H1 (cell line): ENCODE measurements around the gene CTNND2. TPM values are rescaled to one million over a fixed set of nuclear protein-coding genes. Genes with fewer than 3 reads are reported as not detected.

ENCODE experiments used
- CTCF ChIA-PET: fragments of 300-600 bp; sonication (Branson Sonifier 250); formaldehyde crosslinking; loops from one replicate; lab custom pipeline; 2021; ENCODE audit not compliant: partially characterized antibody; lab: Charles Lee
- POLR2A ChIA-PET: fragments of 300-600 bp; sonication (Branson Sonifier 250); formaldehyde crosslinking; loops from one replicate; lab custom pipeline; 2021; ENCODE audit warnings: inconsistent platforms; ENCODE audit not compliant: partially characterized antibody; lab: Charles Lee
- DNase-seq, 2 experiments: peaks; one replicate each; pipeline versions ENCODE4 v3.0.0 to v3.0.0-alpha.2; 2010 to 2022; ENCODE audit warnings: low spot score in 2 of 2, low read depth in 1 of 2, mixed read lengths in 1 of 2
- FAIRE-seq: peaks from 2 replicates; lab custom pipeline; 2011; peaks lifted over from hg19 to GRCh38; lab: Jason Lieb, UNC
- H2AFZ ChIP-seq: 2 replicates; pipeline ENCODE4 v1.8.1; 2012; ENCODE audit warnings: low read length, inconsistent platforms
- H2AK5ac ChIP-seq: 2 replicates; pipeline ENCODE4 v1.6.1; 2013; ENCODE audit warnings: low read depth, low read length
- H2BK120ac ChIP-seq: replicated peaks from 2 replicates; pipeline ENCODE3; 2013; ENCODE audit warnings: low read depth, low read length, inconsistent platforms
- H2BK12ac ChIP-seq: 2 replicates; pipeline ENCODE4 v1.6.1; 2013; ENCODE audit warnings: low read depth, low read length
- H2BK15ac ChIP-seq: 2 replicates; pipeline ENCODE4 v1.6.1; 2013; ENCODE audit warnings: low read length
- H2BK20ac ChIP-seq: 2 replicates; pipeline ENCODE4 v1.6.1; 2013; ENCODE audit warnings: low read length
- H2BK5ac ChIP-seq: 2 replicates; pipeline ENCODE4 v1.6.1; 2013; ENCODE audit warnings: low read depth, low read length
- H3K14ac ChIP-seq: 2 replicates; pipeline ENCODE4 v1.6.1; 2013; ENCODE audit warnings: inconsistent platforms; ENCODE audit not compliant: insufficient read length
- H3K18ac ChIP-seq: 2 replicates; pipeline ENCODE4 v1.6.1; 2013; ENCODE audit warnings: low read length; ENCODE audit errors: extremely low read depth
- H3K23ac ChIP-seq: 2 replicates; pipeline ENCODE4 v1.6.1; 2013; ENCODE audit warnings: inconsistent platforms; ENCODE audit not compliant: insufficient read length
- H3K23me2 ChIP-seq: 2 replicates; pipeline ENCODE4 v1.6.1; 2013; ENCODE audit warnings: low read depth, low read length
- H3K27ac ChIP-seq: 2 replicates; pipeline ENCODE4 v1.6.1; 2011; ENCODE audit warnings: low read depth, low read length, inconsistent platforms
- H3K27me3 ChIP-seq, 4 experiments: replicated peaks in 1 of 4; 1 replicate in 1 of 4; 2 replicates in 3 of 4; pipeline versions ENCODE4 v1.6.1 to v1.8.1; 2011 to 2013; ENCODE audit warnings: low read length in 3 of 4, mild to moderate bottlenecking in 3 of 4, inconsistent platforms in 2 of 4, mixed read lengths in 2 of 4, moderate library complexity in 1 of 4; ENCODE audit not compliant: control insufficient read depth in 3 of 4, insufficient read depth in 3 of 4; ENCODE audit errors: extremely low read depth in 1 of 4
- H3K36me3 ChIP-seq, 4 experiments: 2 replicates each; pipeline versions ENCODE4 v1.6.1 to v1.8.1; 2011 to 2013; ENCODE audit warnings: mild to moderate bottlenecking in 4 of 4, low read length in 3 of 4, moderate library complexity in 2 of 4, control low read depth in 1 of 4, inconsistent platforms in 1 of 4; ENCODE audit not compliant: insufficient read depth in 4 of 4, control insufficient read depth in 2 of 4
- H3K4ac ChIP-seq: replicated peaks from 2 replicates; pipeline ENCODE3; 2013; ENCODE audit warnings: low read length, low read depth, mixed read lengths, inconsistent platforms; ENCODE audit not compliant: insufficient read length
- H3K4me1 ChIP-seq, 4 experiments: replicated peaks in 1 of 4; 1 replicate in 1 of 4; 2 replicates in 3 of 4; pipeline versions ENCODE4 v1.6.1 to v1.8.1; 2011 to 2013; ENCODE audit warnings: low read length in 3 of 4, inconsistent platforms in 2 of 4, mixed read lengths in 1 of 4; ENCODE audit not compliant: insufficient read depth in 4 of 4, control insufficient read depth in 3 of 4
- H3K4me2 ChIP-seq, 2 experiments: 2 replicates each; pipeline versions ENCODE4 v1.6.1 to v1.8.1; 2011 to 2013; ENCODE audit warnings: low read depth in 2 of 2, low read length in 2 of 2, control low read depth in 1 of 2, inconsistent platforms in 1 of 2, mild to moderate bottlenecking in 1 of 2; ENCODE audit not compliant: insufficient read depth in 1 of 2
- H3K4me3 ChIP-seq, 4 experiments: fragments of 200-600, 300-600 bp in 1 of 4; sonication (generic), shearing (Covaris generic), sonication (Bioruptor Twin) in 1 of 4; 2 replicates each; pipeline versions ENCODE4 v1.5.1 to v1.8.1; 2011 to 2016; ENCODE audit warnings: low read length in 4 of 4, low read depth in 3 of 4, control low read depth in 2 of 4, inconsistent platforms in 2 of 4, mild to moderate bottlenecking in 2 of 4, mixed read lengths in 1 of 4, moderate library complexity in 1 of 4; ENCODE audit not compliant: insufficient read depth in 2 of 4; ENCODE audit errors: extremely low read depth in 1 of 4
- H3K56ac ChIP-seq: replicated peaks from 2 replicates; pipeline ENCODE3; 2013; ENCODE audit warnings: low read depth, mild to moderate bottlenecking, mixed read lengths, low read length, inconsistent platforms; ENCODE audit not compliant: insufficient read length
- H3K79me1 ChIP-seq: 2 replicates; pipeline ENCODE4 v1.6.1; 2013; ENCODE audit warnings: low read depth, low read length, control low read depth
- H3K79me2 ChIP-seq, 2 experiments: 2 replicates each; pipeline versions ENCODE4 v1.6.1 to v1.8.1; 2012 to 2013; ENCODE audit warnings: low read length in 2 of 2, mild to moderate bottlenecking in 2 of 2, inconsistent platforms in 1 of 2; ENCODE audit not compliant: insufficient read depth in 2 of 2, control insufficient read depth in 1 of 2
- H3K9ac ChIP-seq, 4 experiments: replicated peaks in 1 of 4; 1 replicate in 1 of 4; 2 replicates in 3 of 4; pipeline versions ENCODE4 v1.6.1 to v1.8.1; 2011 to 2013; ENCODE audit warnings: low read depth in 3 of 4, low read length in 3 of 4, control low read depth in 2 of 4, mild to moderate bottlenecking in 2 of 4, moderate library complexity in 2 of 4, inconsistent platforms in 1 of 4; ENCODE audit errors: extremely low read depth in 1 of 4
- H3K9me3 ChIP-seq, 2 experiments: 2 replicates each; pipeline versions ENCODE4 v1.6.1 to v1.8.1; 2012 to 2013; ENCODE audit warnings: mild to moderate bottlenecking in 2 of 2, moderate library complexity in 2 of 2, control low read depth in 1 of 2, inconsistent platforms in 1 of 2, low read depth in 1 of 2, low read length in 1 of 2, mixed read lengths in 1 of 2; ENCODE audit not compliant: insufficient read depth in 2 of 2
- H4K20me1 ChIP-seq, 2 experiments: replicated peaks in 1 of 2; 2 replicates each; pipeline versions ENCODE3 to v1.8.1; 2011 to 2013; ENCODE audit warnings: inconsistent platforms in 2 of 2, low read length in 2 of 2, mild to moderate bottlenecking in 1 of 2; ENCODE audit not compliant: insufficient read depth in 2 of 2, control insufficient read depth in 1 of 2
- H4K5ac ChIP-seq: 2 replicates; pipeline ENCODE4 v1.6.1; 2013; ENCODE audit warnings: low read length, low read depth, mixed read lengths, inconsistent platforms; ENCODE audit not compliant: insufficient read length
- H4K8ac ChIP-seq: 2 replicates; pipeline ENCODE4 v1.8.0; 2013; ENCODE audit warnings: mild to moderate bottlenecking, moderate library complexity, low read length, inconsistent platforms; ENCODE audit not compliant: insufficient read depth; ENCODE audit errors: extremely low read depth
- H4K91ac ChIP-seq: replicated peaks from 2 replicates; pipeline ENCODE3; 2013; ENCODE audit warnings: low read length, mixed read lengths, inconsistent platforms; ENCODE audit not compliant: insufficient read length
- ASH2L ChIP-seq: fragments of 200-600, 300-600 bp; sonication (generic); IDR thresholded peaks from one replicate; pipeline ENCODE4 v1.7.1; 2017; ENCODE audit warnings: low read length
- CEBPB ChIP-seq: IDR thresholded peaks from 2 replicates; pipeline ENCODE4 v1.6.1; 2012; ENCODE audit warnings: low read depth, low read length
- CREB1 ChIP-seq: IDR thresholded peaks from 2 replicates; pipeline ENCODE4 v1.6.1; 2012; ENCODE audit warnings: inconsistent platforms
- HDAC6 ChIP-seq: IDR thresholded peaks from one replicate; pipeline ENCODE4 v1.7.1; 2012; ENCODE audit warnings: low read depth, mild to moderate bottlenecking, inconsistent platforms, low read length, moderate library complexity
- NANOG ChIP-seq: IDR thresholded peaks from 2 replicates; pipeline ENCODE4 v1.6.1; 2011; ENCODE audit warnings: low read length, low read depth, mild to moderate bottlenecking, inconsistent platforms; ENCODE audit not compliant: insufficient read depth, poor library complexity, severe bottlenecking
- NRF1 ChIP-seq: IDR thresholded peaks from 2 replicates; pipeline ENCODE4 v1.6.1; 2011; ENCODE audit warnings: mild to moderate bottlenecking, low read depth, low read length, improper control_type of control experiment
- PHF8 ChIP-seq: fragments of 200-600 bp; sonication (generic); conservative IDR thresholded peaks from 2 replicates; pipeline ENCODE4 v1.7.1; 2012; ENCODE audit warnings: low read depth, mild to moderate bottlenecking, inconsistent platforms, low read length, moderate library complexity
- POLR2AphosphoS5 ChIP-seq: IDR thresholded peaks from 2 replicates; pipeline ENCODE4 v1.6.1; 2011; ENCODE audit warnings: low read depth, low read length
- RFX5 ChIP-seq: IDR thresholded peaks from 2 replicates; pipeline ENCODE4 v1.6.1; 2011; ENCODE audit warnings: low read depth, low read length, improper control_type of control experiment, borderline replicate concordance
- YY1 ChIP-seq: IDR thresholded peaks from 2 replicates; pipeline ENCODE4 v1.6.1; 2011; ENCODE audit warnings: low read depth, mild to moderate bottlenecking, low read length
- WGBS, 2 experiments: shearing (Covaris generic) in 1 of 2; methylation state at CpG; one replicate each; pipeline versions ENCODE4 v1.1.6 to v1.1.7; 2013 to 2015; ENCODE audit warnings: low lambda C conversion rate in 2 of 2, mixed read lengths in 2 of 2, inconsistent platforms in 1 of 2, low coverage in 1 of 2, missing lambda C conversion rate in 1 of 2; ENCODE audit not compliant: insufficient replicate concordance in 2 of 2, insufficient coverage in 1 of 2, insufficient read length in 1 of 2; ENCODE audit errors: extremely low coverage in 1 of 2, missing lambda C conversion rate in 1 of 2; 5-methylcytosine and 5-hydroxymethylcytosine counted together
- polyA plus RNA-seq, 7 experiments: library from polyadenylated mRNA; depleted of rRNA in 3 of 7; stranded (reverse) in 5 of 7; unstranded in 2 of 7; fragments of >200 nt in 5 of 7; fragments of 200-250 nt in 2 of 7; gene quantifications; 1 replicate in 5 of 7; 2 replicates in 1 of 7; 4 replicates in 1 of 7; pipeline versions ENCODE4 v1.2.1 to v1.2.3, GENCODE V29; 2011 to 2013; ENCODE audit warnings: missing spikeins in 2 of 7, mixed read lengths in 2 of 7
- total RNA-seq: library from RNA; stranded (reverse); fragmentation: NEBNext Ultra II Directional; extraction: Animal tissue kit (Norgen Biotek cat#: 25700); gene quantifications from 2 replicates; pipeline ENCODE4 v1.2.1, GENCODE V29; 2021

The CTNND2 gene
- total and polyA plus RNA-seq, 2 of the 8 experiments (the other 6 are each of a cell fraction or from before 2014, with no cell fraction given): 7.4 to 14.2 TPM

- H3K36me3 ChIP-seq: no peaks in the 10 kb centered on the region
- H4K20me1 ChIP-seq: no peaks in the 10 kb centered on the region
- FAIRE-seq (no peak), DNase-seq (no peak)
- no peak overlapping the region for H3K4me2 ChIP-seq
- H4K5ac ChIP-seq: no peak overlapping the region
- no peak overlapping the region for H2BK12ac ChIP-seq
- 91% methylated on average over 7 of the region's 7 CpGs; no CpG with 5 or more reads in 1 of the 2 experiments for WGBS, 2 experiments
- no peak overlapping the region for H3K4ac ChIP-seq
- H3K4me1 ChIP-seq: no peaks in the 10 kb centered on the region
- H3K9me3 ChIP-seq: no peaks in the 10 kb centered on the region
- H3K79me2 ChIP-seq: no peaks in the 10 kb centered on the region
- no peaks in the 10 kb centered on the region for H3K27me3 ChIP-seq
- H2AK5ac ChIP-seq: no peak overlapping the region
- H3K14ac ChIP-seq: no peak overlapping the region
- no peak overlapping the region for H2BK5ac ChIP-seq
- POLR2A ChIA-PET: no interaction called here
- H2AFZ ChIP-seq: no peak overlapping the region
- no peak overlapping the region for H3K9ac ChIP-seq
- H4K91ac ChIP-seq: no peak overlapping the region
- no peak overlapping the region for H3K4me3 ChIP-seq
- no peak overlapping the region for H3K56ac ChIP-seq
- H3K18ac ChIP-seq: no peak overlapping the region
- H2BK20ac ChIP-seq: no peak overlapping the region
- no peak overlapping the region for H3K27ac ChIP-seq
- H3K23ac ChIP-seq: no peak overlapping the region
- H3K79me1 ChIP-seq: no peaks in the 10 kb centered on the region
- H3K23me2 ChIP-seq: no peaks in the 10 kb centered on the region
- no peak overlapping the region for H4K8ac ChIP-seq
- no peak overlapping the region for H2BK120ac ChIP-seq
- CTCF ChIA-PET: interaction anchor here (1.1 to 1.3 kb wide), 2 partner anchors 59 to 489 kb away, joined by 3 read pairs; no protein-coding TSS in a partner anchor
- no peak overlapping the region for H2BK15ac ChIP-seq
- TF ChIP-seq CREB1 (no peak), CEBPB (no peak), NRF1 (no peak), PHF8 (no peak), YY1 (no peak), HDAC6 (no peak), ASH2L (no peak), RFX5 (no peak), NANOG (no peak), POLR2AphosphoS5 (no peak)
These were observed 712.6 kb downstream of the CTNND2 start for GRCh38 chr5:11191673-11192072.
